Activated CD4-positive, alpha-beta T cell treated with anti-CD3 and anti-CD28 coated beads, Interleukin-2, amount 50 U/mL, for 24 hours (primary cell): ENCODE data around the gene GRPEL1.

Experiments
- DNase-seq, 2 donors: peaks; one replicate each; pipeline ENCODE4 v3.0.0-alpha.2; 2020; ENCODE audit warnings: low read depth in 1 of 2, low spot score in 1 of 2

GRPEL1 gene

GRCh38 chr4:7066493-7066892, 1.4 kb downstream of the GRPEL1 start:
- no peak for DNase-seq

GRCh38 chr4:7066006-7066405, 1.9 kb downstream of the GRPEL1 start:
- no peak for DNase-seq

GRCh38 chr4:7063362-7063761, 4.5 kb downstream of the GRPEL1 start:
- DNase-seq = no peak

- no peak for DNase-seq
These were observed 5.0 kb downstream of the GRPEL1 start for GRCh38 chr4:7062816-7063215.

GRCh38 chr4:7061815-7062214, 6.0 kb downstream of the GRPEL1 start:
- DNase-seq = no peak

- no peak for DNase-seq
These were observed 7.3 kb downstream of the GRPEL1 start for GRCh38 chr4:7060346-7061150.

GRCh38 chr4:7059662-7060061, 8.2 kb downstream of the GRPEL1 start:
- DNase-seq = no peak

GRCh38 chr4:7058792-7059191, 9.1 kb downstream of the GRPEL1 start:
- no peak for DNase-seq

- no peak for DNase-seq
These were observed 11.9 kb downstream of the GRPEL1 start for GRCh38 chr4:7055990-7056325.

GRCh38 chr4:7055111-7055989, 12.5 kb downstream of the GRPEL1 start:
- no peak for DNase-seq

- DNase-seq = no peak
These were observed 13.6 kb downstream of the GRPEL1 start for GRCh38 chr4:7054106-7054880.

- DNase-seq = no peak
These were observed 14.7 kb downstream of the GRPEL1 start for GRCh38 chr4:7052923-7053715.

- DNase-seq = no peak
These were observed 15.6 kb downstream of the GRPEL1 start for GRCh38 chr4:7052313-7052712.

GRCh38 chr4:7051905-7052304, 16.0 kb downstream of the GRPEL1 start:
- DNase-seq = no peak

- no peak for DNase-seq
These were observed 16.7 kb downstream of the GRPEL1 start for GRCh38 chr4:7051144-7051495.

GRCh38 chr4:7050481-7051143, 17.3 kb downstream of the GRPEL1 start:
- no peak for DNase-seq

GRCh38 chr4:7049739-7050138, 18.1 kb downstream of the GRPEL1 start:
- no peak for DNase-seq

- no peak for DNase-seq
These were observed 18.6 kb downstream of the GRPEL1 start for GRCh38 chr4:7049295-7049694.

GRCh38 chr4:7048642-7049041, 19.2 kb downstream of the GRPEL1 start:
- no peak for DNase-seq

- DNase-seq = no peak
These were observed 20.9 kb downstream of the GRPEL1 start for GRCh38 chr4:7046971-7047370.
